Measurements from ENCODE around the gene C1orf116. TPM values are rescaled to one million over a fixed set of nuclear protein-coding genes. Genes with fewer than 3 reads are reported as not detected.

The C1orf116 gene
- polyA plus RNA-seq, 2 of the 4 experiments (the other 2 are of a cell fraction): 2.0 to 3.2 TPM

DNA sequence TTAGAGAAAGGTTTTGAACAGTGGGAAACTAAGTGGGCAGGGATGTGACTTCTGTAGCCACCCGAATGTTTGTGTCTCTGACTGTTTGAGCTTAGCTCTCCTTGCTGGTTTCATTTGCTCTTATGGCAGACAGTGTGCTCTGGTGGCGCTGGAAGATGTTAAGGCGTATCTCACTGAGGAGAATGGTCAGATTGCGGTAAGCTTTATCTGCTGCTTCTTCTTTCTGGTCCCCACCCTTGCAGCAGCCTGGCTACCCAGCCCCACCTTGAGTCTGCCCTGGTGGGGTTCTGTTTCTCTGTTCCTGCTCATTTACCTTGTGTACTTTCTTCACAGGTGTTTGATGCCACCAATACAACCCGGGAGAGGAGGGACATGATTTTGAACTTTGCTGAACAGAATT, 30.5 kb upstream of the C1orf116 start:
- no peak for FAIRE-seq
- ChIA-PET CTCF (interaction anchor here (1.0 kb wide), 1 partner anchor 437 kb away, joined by 4 read pairs; no protein-coding TSS in a partner anchor), POLR2A (no interaction called here)
- H3K27ac ChIP-seq: no peak overlapping the region
- TF ChIP-seq EHMT2 (IDR thresholded peaks at IDR 0.05; ENCODE audit: low read depth): no peak
- TF ChIP-seq KDM5A (IDR thresholded peaks at IDR 0.05): no peak
- no peak for TF ChIP-seq HOXB5 (CRISPR knock-in tag; IDR thresholded peaks at IDR 0.05)
- no peak for TF ChIP-seq JUNB (IDR thresholded peaks at IDR 0.05)
- TF ChIP-seq CEBPB (IDR thresholded peaks at IDR 0.05): no peak
- TF ChIP-seq POLR2AphosphoS2 (conservative IDR thresholded peaks at IDR 0.05; ENCODE audit: low read length): no peak
- TF ChIP-seq, protein P1, sequence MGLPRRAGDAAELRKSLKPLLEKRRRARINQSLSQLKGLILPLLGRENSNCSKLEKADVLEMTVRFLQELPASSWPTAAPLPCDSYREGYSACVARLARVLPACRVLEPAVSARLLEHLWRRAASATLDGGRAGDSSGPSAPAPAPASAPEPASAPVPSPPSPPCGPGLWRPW (IDR thresholded peaks at IDR 0.05): no peak
- no peak for TF ChIP-seq BHLHE40 (IDR thresholded peaks at IDR 0.05; ENCODE audit: low read depth, low read length)
- TF ChIP-seq, protein P2, sequence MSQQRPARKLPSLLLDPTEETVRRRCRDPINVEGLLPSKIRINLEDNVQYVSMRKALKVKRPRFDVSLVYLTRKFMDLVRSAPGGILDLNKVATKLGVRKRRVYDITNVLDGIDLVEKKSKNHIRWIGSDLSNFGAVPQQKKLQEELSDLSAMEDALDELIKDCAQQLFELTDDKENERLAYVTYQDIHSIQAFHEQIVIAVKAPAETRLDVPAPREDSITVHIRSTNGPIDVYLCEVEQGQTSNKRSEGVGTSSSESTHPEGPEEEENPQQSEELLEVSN (IDR thresholded peaks at IDR 0.05; ENCODE audit: borderline replicate concordance, low read depth): no peak
- TF ChIP-seq CHD2 (IDR thresholded peaks at IDR 0.05; ENCODE audit: low read length, partially characterized antibody): no peak
- TF ChIP-seq TFCP2L1 (CRISPR knock-in tag; IDR thresholded peaks at IDR 0.05): no peak
- TF ChIP-seq, protein P3, sequence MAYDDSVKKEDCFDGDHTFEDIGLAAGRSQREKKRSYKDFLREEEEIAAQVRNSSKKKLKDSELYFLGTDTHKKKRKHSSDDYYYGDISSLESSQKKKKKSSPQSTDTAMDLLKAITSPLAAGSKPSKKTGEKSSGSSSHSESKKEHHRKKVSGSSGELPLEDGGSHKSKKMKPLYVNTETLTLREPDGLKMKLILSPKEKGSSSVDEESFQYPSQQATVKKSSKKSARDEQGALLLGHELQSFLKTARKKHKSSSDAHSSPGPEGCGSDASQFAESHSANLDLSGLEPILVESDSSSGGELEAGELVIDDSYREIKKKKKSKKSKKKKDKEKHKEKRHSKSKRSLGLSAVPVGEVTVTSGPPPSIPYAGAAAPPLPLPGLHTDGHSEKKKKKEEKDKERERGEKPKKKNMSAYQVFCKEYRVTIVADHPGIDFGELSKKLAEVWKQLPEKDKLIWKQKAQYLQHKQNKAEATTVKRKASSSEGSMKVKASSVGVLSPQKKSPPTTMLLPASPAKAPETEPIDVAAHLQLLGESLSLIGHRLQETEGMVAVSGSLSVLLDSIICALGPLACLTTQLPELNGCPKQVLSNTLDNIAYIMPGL (CRISPR knock-in tag; IDR thresholded peaks at IDR 0.05; ENCODE audit: borderline replicate concordance): no peak
- no peak for TF ChIP-seq ESRRA (IDR thresholded peaks at IDR 0.05; ENCODE audit: borderline replicate concordance, low read length)
- TF ChIP-seq CHD4 (IDR thresholded peaks at IDR 0.05; ENCODE audit: borderline replicate concordance): no peak
- no peaks in the 10 kb centered on the region for H3K4me1 ChIP-seq
- ATAC-seq: no peak
- no peak for DNase-seq (ENCODE audit: low read depth in 1 of 2, low spot score in 1 of 2)
- H3K4me2 ChIP-seq: no peak overlapping the region
- WGBS (ENCODE audit: missing lambda C conversion rate): 80% methylated on average over 5 of the region's 5 CpGs
- no peaks in the 10 kb centered on the region for H3K9me3 ChIP-seq
- H3K4me3 ChIP-seq: no peak overlapping the region

DNA sequence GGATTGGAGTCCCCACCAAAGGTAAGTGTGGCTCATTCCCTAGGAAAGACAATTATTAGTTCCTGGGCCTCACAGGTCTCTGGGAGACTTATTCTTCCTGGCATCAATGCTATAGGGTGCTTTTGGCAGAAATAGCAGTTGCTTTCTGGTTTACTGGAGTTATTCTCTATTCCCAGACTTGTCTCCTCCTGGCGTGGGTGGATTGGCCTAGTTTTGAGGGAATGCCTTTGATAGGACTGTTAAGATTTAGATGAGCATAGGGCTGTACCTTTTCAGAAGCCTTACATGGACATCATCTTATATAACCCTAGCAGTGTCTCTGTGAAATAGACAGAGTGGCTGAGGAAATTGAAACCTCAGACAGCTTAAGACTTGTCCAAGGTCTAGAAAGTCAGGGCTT, 29.5 kb upstream of the C1orf116 start:
- no peak for DNase-seq (ENCODE audit: low read depth in 1 of 2, low spot score in 1 of 2)
- Histone ChIP-seq H3K4me3 (no peak overlapping the region), H3K4me1 (no peaks in the 10 kb centered on the region), H3K9me3 (no peaks in the 10 kb centered on the region), H3K4me2 (no peak overlapping the region), H3K27ac (no peak overlapping the region)
- ChIA-PET CTCF (interaction anchor here (1.0 to 1.8 kb wide), 2 partner anchors 12 to 438 kb away, joined by 4 to 5 read pairs; no protein-coding TSS in a partner anchor), POLR2A (no interaction called here)
- FAIRE-seq: no peak
- TF ChIP-seq ZSCAN20 (CRISPR knock-in tag; IDR thresholded peaks at IDR 0.05) (no peak), NFE2L2 (conservative IDR thresholded peaks at IDR 0.05; ENCODE audit: low read length) (no peak), HOXB13 (CRISPR knock-in tag; IDR thresholded peaks at IDR 0.05; ENCODE audit: low read depth) (no peak), CEBPB (IDR thresholded peaks at IDR 0.05) (no peak), RNF2 (IDR thresholded peaks at IDR 0.05; ENCODE audit: borderline replicate concordance, low read depth) (no peak), POLR2A (IDR thresholded peaks at IDR 0.05; ENCODE audit: low read length) (no peak), ZFP36 (IDR thresholded peaks at IDR 0.05; ENCODE audit: borderline replicate concordance, partially characterized antibody) (no peak), CBX2 (IDR thresholded peaks at IDR 0.05; ENCODE audit: borderline replicate concordance, low read depth) (no peak), CHD2 (IDR thresholded peaks at IDR 0.05; ENCODE audit: low read length, partially characterized antibody) (no peak), ESRRA (IDR thresholded peaks at IDR 0.05; ENCODE audit: borderline replicate concordance, low read length) (no peak), SMC3 (IDR thresholded peaks at IDR 0.05) (no peak), TP53 (CRISPR knock-in tag; IDR thresholded peaks at IDR 0.05) (no peak), FOSB (CRISPR knock-in tag; IDR thresholded peaks at IDR 0.05) (no peak), ZC3H11A (IDR thresholded peaks at IDR 0.05) (no peak), HOXB5 (CRISPR knock-in tag; IDR thresholded peaks at IDR 0.05) (no peak)
- TF ChIP-seq, protein P4, sequence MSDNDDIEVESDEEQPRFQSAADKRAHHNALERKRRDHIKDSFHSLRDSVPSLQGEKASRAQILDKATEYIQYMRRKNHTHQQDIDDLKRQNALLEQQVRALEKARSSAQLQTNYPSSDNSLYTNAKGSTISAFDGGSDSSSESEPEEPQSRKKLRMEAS (IDR thresholded peaks at IDR 0.05): no peak
- TF ChIP-seq, protein P1 (IDR thresholded peaks at IDR 0.05): no peak
- WGBS (ENCODE audit: missing lambda C conversion rate): 70% methylated on average over 1 of the region's 1 CpG
- ATAC-seq: no peak

All from A549 (cell line).